ENCODE measurements around the gene SLC38A10.

Gene SLC38A10

GRCh38 chr17:81273698-81274470 is 21.2 kb downstream of the SLC38A10 start:
- DNase-seq: no peak

GRCh38 chr17:81272616-81273015 is 22.5 kb downstream of the SLC38A10 start:
- DNase-seq: no peak

GRCh38 chr17:81271226-81271625 is 23.9 kb downstream of the SLC38A10 start:
- DNase-seq: no peak

GRCh38 chr17:81270279-81270678 is 24.8 kb downstream of the SLC38A10 start:
- DNase-seq: no peak

DNA sequence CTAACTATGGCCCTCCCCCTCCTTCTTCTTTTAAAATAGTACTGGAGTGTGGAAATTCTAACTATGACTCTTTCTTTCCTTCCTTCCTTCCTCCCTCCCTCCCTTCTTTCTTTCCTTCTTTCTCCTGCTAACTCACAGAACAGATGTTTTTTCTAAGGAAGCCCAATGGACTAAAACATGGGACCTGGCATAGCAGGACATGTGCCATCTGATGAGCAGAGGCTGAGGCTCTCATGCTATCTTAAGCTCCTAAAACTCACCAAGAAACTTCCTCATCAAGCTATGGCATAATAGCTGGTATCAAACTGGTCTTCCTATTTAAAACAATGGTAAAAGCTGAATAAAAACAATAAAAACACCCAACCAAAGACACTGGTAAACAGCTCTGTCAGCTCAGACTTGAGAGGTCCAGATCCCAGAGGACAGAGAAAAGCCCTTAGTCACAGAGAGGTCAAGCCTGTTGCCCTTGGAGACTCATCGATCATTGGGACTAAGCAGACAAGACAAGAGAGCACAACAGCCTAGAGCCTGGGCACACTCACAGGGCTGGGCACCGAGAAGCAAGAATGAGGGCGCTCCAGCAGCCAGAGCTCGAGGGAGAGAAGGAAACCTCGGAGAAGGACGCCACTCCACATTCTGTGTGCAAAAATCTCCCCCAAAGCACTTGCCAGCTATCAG is 27.6 kb downstream of the SLC38A10 start:
- no peak for DNase-seq

DNA sequence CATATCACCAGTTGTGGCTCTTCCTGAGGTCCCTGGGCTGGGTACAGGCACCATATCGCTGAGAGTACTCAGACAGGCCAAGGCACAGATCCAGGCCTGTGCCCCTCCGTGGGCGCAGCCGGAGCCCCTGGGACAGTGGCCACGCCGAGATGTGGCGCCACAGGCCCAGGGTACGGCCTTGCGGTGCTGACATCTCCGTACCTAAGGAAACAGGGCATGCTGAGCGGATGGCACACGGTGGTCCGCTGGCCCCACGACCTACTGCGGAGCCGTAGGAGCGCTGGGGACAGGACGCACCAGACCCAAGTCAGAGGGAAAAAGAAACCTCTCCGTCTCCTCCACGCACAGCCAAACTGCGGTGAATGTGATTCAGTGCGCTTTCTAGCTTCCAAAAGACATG is 29.5 kb downstream of the SLC38A10 start:
- DNase-seq: no peak

GRCh38 chr17:81264640-81265039 is 30.5 kb downstream of the SLC38A10 start:
- DNase-seq: no peak

GRCh38 chr17:81263371-81264181 is 31.5 kb downstream of the SLC38A10 start:
- DNase-seq: no peak

GRCh38 chr17:81261582-81262336 is 33.3 kb downstream of the SLC38A10 start:
- no peak for DNase-seq

GRCh38 chr17:81261096-81261495 is 34.0 kb downstream of the SLC38A10 start:
- no peak for DNase-seq

DNA sequence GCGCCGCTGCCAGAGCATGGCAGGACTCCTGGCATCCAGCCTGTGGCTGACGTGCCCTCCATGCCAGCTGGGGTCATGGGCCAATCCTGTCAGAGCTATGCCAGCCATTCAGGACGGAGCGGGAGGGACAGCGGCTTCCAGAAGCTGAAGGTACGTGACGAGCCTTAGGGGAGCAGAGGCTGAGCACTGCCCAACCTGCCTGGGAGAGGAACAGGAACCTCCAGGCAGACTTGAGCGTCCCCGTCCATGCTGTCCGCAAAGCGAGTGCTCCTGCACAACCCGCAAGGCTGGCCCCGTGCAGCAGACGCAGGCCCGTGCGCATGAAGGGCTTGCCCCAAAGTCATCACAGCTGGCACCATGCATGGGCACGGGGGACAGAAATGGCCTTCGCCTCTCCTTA is 34.5 kb downstream of the SLC38A10 start:
- DNase-seq: no peak

DNA sequence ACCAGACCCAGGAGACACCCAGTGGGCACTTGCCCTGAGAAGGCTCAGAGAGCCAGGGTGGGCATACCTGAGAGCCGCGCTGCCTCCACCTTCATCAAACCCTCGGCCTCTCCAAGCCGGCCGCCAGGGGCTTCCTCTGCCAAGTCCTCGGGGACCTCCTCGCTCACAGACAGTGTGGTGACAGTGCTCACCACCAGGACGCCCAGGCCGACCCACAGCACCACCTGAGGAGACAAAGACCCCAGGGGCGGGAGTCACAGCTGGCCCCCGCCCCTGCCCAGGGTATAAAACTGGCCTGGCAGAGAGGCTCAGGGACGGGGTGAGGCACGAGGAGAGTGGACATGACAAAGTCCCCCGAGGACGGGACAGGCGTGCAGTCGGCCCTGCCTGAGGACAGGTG is 34.9 kb downstream of the SLC38A10 start:
- DNase-seq: no peak

GRCh38 chr17:81259058-81259605 is 36.0 kb downstream of the SLC38A10 start:
- DNase-seq: no peak

DNA sequence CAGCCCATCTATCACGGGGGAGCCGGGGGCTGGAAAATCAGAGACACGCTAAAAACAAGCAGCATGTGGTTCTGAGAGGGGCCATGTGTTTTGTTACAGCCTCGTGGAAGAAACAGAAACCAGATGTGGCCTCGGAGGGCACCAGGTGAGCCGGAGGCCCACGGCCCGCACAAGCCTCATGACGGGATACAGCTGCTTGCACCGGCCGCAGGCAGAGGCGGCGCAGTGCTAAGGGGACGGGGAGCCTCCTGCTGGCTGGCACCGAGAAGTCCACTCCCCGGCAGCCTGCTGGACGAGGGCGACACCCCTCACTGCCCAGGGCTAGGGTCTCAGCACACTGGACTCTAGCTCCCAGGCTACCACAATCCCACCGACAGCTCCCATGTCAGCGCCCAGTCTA is 36.8 kb downstream of the SLC38A10 start:
- no peak for DNase-seq

DNA sequence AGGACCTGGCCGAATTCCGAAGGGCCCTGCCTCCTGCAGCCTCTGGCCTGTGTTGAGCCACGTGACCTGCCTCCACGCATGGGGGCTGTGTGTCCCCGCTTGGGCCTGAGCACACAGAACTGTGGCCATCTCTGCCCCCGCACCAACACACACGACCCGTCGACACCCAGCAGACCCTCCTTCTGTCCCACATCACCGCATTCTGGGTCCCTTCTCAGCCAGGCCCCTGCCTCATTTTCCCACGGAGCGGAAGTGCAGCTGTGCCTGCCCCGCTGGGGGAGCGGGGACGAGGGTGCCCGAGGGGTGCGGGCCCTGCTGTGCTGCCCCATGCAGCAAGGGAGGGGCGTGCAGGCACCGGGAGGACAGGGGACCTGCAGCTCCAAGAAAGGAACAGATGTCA is 37.6 kb downstream of the SLC38A10 start:
- DNase-seq: no peak

DNA sequence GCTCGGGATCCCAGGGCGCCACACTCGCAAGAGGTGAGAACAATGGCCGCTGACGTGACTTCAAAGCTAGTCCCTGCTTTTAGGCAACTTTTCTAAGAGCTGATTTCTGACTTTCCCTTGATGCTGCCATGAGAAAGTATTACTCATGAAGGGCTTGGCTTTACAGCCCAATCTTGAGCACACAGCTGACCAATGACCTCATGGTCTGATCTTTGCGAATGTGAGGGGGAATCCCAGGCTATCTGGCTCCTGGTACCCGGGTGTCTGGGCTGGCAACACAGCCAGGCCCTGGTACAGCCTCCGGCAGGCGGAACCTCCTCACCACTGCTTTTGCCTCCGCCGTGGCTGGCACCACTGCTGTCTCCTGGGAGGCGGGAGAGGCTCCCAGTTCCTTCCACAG is 38.5 kb downstream of the SLC38A10 start:
- DNase-seq: no peak

DNA sequence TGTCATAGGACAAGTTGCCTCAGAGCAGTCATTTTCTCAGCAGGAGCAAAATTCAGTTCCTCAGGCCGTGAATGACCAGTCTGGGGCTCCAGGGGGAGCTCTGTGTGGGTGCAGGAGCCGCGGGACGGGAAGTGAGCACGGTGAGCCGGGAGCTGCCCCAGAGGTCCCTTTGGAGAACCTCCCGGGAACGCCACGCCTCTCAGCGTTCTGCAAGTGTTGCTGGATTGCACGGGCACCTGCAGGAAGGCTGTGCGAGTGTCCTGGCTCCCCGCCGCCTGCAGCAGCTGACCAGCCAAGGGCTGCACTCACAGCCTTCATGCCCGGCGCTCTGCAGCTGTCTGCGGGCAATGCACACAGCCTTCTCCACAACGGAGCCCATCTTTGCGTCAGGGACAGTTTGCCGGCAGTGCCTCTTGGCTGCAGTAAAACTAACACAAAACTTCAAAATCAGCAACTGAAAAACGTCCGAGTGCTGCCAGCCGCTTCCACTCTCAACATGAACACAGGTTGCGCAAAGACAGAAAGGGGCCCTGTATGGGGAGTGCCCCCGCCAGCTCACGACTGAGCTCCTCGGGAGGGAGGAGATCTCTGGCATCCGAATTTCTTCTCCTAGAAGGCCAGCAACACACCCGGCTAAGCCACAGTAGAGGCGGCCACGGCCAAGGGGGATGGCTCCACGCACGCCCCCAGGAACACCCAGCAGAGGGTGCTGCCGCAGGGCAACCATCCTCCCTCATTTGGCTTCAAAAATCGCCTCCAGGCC is 40.0 kb downstream of the SLC38A10 start:
- peak; percentile 27 for DNase-seq

GRCh38 chr17:81253358-81254131 is 41.6 kb downstream of the SLC38A10 start:
- DNase-seq: peak; percentile 52

- DNase-seq: no peak
Measured at GRCh38 chr17:81252987-81253329, 42.1 kb downstream of the SLC38A10 start.

- DNase-seq: no peak
Measured at GRCh38 chr17:81252326-81252986, 42.7 kb downstream of the SLC38A10 start.
